Measurements from ENCODE around the gene ZNF506. TPM values are rescaled to one million over a fixed set of nuclear protein-coding genes. Genes with fewer than 3 reads are reported as not detected.
"Not testable (repeated sequence)": the region's sequence is repeated elsewhere in the genome, so short reads cannot be mapped to it uniquely, and the experiment has no call there.

The ZNF506 gene
- total RNA-seq, 1 experiment from 2014 or later, result 18.6 TPM

DNA sequence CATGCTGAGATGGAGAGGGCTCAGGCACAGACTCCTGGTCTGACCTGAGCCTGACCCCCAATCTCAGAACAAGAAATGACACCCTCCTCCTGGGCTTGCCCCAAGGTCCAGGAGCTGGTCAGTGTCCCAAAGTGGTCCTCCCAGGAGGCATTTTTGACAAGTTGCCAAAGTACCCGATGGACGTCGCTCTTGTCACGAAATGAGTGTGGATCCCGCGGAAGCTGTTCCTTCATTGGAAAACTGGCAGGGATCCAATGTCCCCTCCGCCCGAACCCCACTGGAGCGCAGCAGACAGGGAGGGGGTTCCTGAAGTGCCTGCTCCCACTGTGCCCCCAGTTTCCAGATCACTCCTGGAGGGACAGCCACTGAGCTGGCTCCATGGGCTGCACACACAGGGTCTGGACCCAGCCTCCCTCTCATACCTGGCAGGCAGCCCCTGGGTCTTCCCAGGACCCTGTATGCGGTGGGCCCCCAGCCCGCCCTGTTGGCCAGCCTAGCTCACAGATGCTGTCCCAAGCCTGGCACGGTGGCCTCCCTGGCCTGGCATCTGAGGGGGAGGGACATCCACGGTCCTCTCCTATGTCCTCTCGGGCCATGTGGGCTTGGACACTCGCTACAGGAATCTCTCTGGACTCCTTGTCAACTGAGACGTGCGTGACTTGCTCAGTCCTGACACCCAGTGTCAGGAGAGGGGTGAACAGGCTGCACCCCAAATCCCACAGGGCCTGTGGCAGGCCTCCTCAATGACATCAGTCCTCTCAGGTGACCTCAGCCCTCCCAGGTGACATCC, 75.9 kb downstream of the ZNF506 start:
- DNase-seq (ENCODE audit: low read depth), result no peak

DNA sequence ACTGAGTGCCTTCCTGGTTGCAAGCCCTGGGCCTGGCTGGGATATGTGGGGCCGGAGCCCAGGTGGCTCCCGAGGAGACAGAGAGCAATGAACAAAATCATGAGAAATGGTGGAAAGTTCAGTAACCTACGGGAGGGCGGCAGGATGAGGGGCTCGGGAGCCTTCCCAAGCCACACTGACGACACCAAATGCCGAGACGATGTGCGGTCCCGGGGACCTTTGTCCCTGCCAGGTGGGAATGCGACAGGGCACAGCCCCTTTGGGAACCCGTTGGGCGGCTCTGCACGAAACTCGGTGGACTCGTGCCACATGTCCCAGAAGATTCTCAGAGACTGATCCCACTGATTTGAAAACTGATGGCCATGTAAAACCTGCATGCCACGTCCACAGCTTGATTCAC, 76.9 kb downstream of the ZNF506 start:
- DNase-seq (ENCODE audit: low read depth), result no peak

DNA sequence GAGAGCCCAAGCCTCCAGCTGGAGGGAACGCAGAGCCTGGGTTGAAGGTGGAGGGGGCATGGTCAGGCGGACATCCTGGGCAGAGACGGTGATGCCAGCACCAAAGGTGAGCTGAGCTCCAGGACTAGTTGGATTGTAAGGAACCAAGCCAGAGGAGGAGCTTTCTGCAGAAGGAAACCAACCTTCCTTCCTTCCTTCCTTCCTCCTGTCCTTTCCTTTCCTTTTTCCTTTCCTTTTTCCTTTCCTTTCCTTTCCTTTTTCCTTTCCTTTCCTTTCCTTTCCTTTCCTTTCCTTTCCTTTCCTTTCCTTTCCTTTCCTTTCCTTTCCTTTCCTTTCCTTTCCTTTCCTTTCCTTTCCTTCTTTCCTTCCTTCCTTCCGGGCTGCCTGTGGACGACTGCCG, 77.6 kb downstream of the ZNF506 start:
- DNase-seq (ENCODE audit: low read depth), result not testable (repeated sequence)

DNA sequence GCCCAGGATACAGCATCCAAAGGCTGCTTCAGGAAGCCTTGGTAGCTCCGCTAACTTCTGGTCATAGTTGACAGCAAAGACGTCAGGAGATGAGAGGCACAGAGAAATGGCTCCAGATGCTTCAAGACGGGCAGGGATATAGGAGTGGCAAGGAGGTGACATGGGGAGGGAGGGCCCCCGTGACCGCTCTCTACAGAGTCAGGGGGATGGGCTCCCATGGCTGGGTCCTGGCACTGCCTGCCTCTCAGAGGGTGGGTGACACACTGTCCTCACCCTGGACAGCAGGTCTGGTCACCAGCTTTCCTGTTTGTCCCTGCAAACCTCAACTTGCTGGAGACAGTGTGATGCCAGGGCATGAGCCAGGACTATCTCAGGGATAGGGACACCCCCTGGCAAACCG, 78.4 kb downstream of the ZNF506 start:
- DNase-seq (ENCODE audit: low read depth), result no peak

DNA sequence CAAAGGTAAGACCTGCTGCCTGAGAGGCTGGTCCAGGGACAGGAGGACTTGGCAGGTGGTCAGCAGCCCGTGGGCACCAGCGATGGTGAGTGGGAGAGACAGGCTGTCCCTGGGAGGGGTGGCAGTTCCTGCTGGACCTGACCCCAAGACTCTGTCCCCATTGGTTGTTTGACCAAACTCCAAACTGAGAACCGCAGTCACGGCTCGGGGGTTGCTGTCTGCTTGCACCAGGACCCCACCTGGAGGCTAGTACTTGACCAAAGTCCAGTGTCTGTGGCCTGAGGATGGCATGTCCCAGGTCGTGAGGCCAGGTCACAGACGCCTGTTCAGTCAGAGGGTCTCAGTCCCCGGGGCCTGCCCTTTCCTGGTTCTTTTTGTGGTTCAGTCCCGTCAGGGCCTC, 78.8 kb downstream of the ZNF506 start:
- DNase-seq (ENCODE audit: low read depth), result no peak

Other genes with a start within 250 kb of the ZNF506 start
- 0.42 and 1.9 TPM in 2 replicates for gene PBX4, start 203.1 kb downstream of the ZNF506 start, total RNA-seq (2014; rRNA removed; shearing (Covaris generic))
- gene LPAR2, start 193.5 kb downstream of the ZNF506 start, total RNA-seq (2014; rRNA removed; shearing (Covaris generic)), result 1.2 and 3.0 TPM in 2 replicates
- 2.2 and 7.1 TPM in 2 replicates for gene GMIP, start 178.1 kb downstream of the ZNF506 start, total RNA-seq (2014; rRNA removed; shearing (Covaris generic))
- gene ATP13A1, start 158.1 kb downstream of the ZNF506 start, total RNA-seq (2014; rRNA removed; shearing (Covaris generic)), result 152 and 173 TPM in 2 replicates
- gene ZNF101, start 152.9 kb downstream of the ZNF506 start, total RNA-seq (2014; rRNA removed; shearing (Covaris generic)), result 11.0 and 12.4 TPM in 2 replicates
- gene ZNF14, start 88.6 kb downstream of the ZNF506 start, total RNA-seq (2014; rRNA removed; shearing (Covaris generic)), result 2.9 and 5.4 TPM in 2 replicates
- gene ZNF253, start 44.1 kb upstream of the ZNF506 start, total RNA-seq (2014; rRNA removed; shearing (Covaris generic)), result 3.9 and 5.1 TPM in 2 replicates
- gene ZNF93, start 79.2 kb upstream of the ZNF506 start, total RNA-seq (2014; rRNA removed; shearing (Covaris generic)), result 29.1 and 33.4 TPM in 2 replicates
- gene ZNF682, start 217.8 kb upstream of the ZNF506 start, total RNA-seq (2014; rRNA removed; shearing (Covaris generic)), result 4.7 and 26.5 TPM in 2 replicates

Data from Daoy (cell line).